KMS-11 (cell line): ENCODE data around the gene CRTC3.

ENCODE experiments used
- H2AFZ ChIP-seq: fragments of 200-600 bp; sonication (generic); 2 replicates; pipeline ENCODE4 v1.6.1; 2016; ENCODE audit warnings: antibody characterized with exemption, mixed run types, low read depth
- H3K27ac ChIP-seq: fragments of 200-600 bp; sonication (generic); 2 replicates; pipeline ENCODE4 v1.6.1; 2016; ENCODE audit warnings: mild to moderate bottlenecking, mixed run types
- H3K27me3 ChIP-seq: fragments of 200-600 bp; sonication (generic); 2 replicates; pipeline ENCODE4 v1.6.1; 2017; ENCODE audit warnings: mild to moderate bottlenecking, low read depth, mixed run types, moderate library complexity; ENCODE audit not compliant: insufficient read depth
- H3K36me3 ChIP-seq: fragments of 200-600 bp; sonication (generic); 2 replicates; pipeline ENCODE4 v1.6.1; 2017; ENCODE audit warnings: mild to moderate bottlenecking, mixed run types; ENCODE audit not compliant: insufficient read depth
- H3K4me1 ChIP-seq: fragments of 200-600 bp; sonication (generic); 2 replicates; pipeline ENCODE4 v1.6.1; 2016; ENCODE audit warnings: mild to moderate bottlenecking, low read depth, mixed run types; ENCODE audit not compliant: poor library complexity, severe bottlenecking
- H3K4me2 ChIP-seq: fragments of 200-600 bp; sonication (generic); 2 replicates; pipeline ENCODE4 v1.7.0; 2016; ENCODE audit warnings: mild to moderate bottlenecking, mixed run types
- H3K4me3 ChIP-seq: fragments of 200-600 bp; sonication (generic); IDR thresholded peaks from 2 replicates; pipeline ENCODE4 v1.6.1; 2017; ENCODE audit warnings: low read depth, low read length, mixed read lengths; ENCODE audit not compliant: insufficient read depth
- H3K79me2 ChIP-seq: fragments of 200-600 bp; sonication (generic); 2 replicates; pipeline ENCODE4 v1.6.1; 2016; ENCODE audit warnings: low read depth, mixed run types; ENCODE audit not compliant: insufficient read depth
- H3K9ac ChIP-seq: fragments of 200-600 bp; sonication (generic); 2 replicates; pipeline ENCODE4 v1.6.1; 2016; ENCODE audit warnings: mild to moderate bottlenecking, mixed run types
- H4K20me1 ChIP-seq: fragments of 200-600 bp; sonication (generic); 2 replicates; pipeline ENCODE4 v1.6.1; 2016; ENCODE audit warnings: mild to moderate bottlenecking, mixed run types; ENCODE audit not compliant: insufficient read depth
- TF ChIP-seq, protein P1 (sequence below): fragments of 200-600 bp; sonication (generic); conservative IDR thresholded peaks from 2 replicates; pipeline ENCODE4 v1.6.1; 2017; ENCODE audit warnings: low read depth, mild to moderate bottlenecking, antibody characterized with exemption, low read length, moderate library complexity, mixed read lengths

The CRTC3 gene

DNA sequence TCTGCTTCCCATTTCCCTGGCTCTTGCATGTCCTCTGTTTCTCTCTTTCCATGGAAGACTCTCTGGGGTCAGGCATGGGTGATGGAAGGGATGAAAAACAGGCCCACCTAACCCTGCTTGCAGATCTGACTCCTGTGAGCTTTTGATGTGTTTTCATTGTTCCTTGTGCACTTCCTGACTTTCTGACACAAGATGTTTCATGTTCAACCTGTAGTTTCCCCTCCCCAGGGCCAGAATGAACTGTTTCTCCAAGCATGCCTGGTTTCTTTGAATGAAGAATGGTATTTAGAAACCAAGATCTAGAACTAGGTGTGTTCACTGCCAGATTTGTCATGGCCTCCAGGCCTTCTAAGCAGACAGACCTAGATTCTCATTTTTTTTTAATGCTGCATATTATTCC, 36.1 kb upstream of the CRTC3 start:
- no peaks in the 10 kb centered on the region for H3K4me1 ChIP-seq
- H4K20me1 ChIP-seq, result no peaks in the 10 kb centered on the region
- no peak overlapping the region for H3K4me2 ChIP-seq
- H3K27ac ChIP-seq, result no peak overlapping the region
- H3K4me3 ChIP-seq, result no peak overlapping the region
- no peak overlapping the region for H3K9ac ChIP-seq
- peaks cover 7% of the 10 kb centered on the region; the same call in 1 of the 2 replicates for H3K36me3 ChIP-seq
- TF ChIP-seq, protein P1, sequence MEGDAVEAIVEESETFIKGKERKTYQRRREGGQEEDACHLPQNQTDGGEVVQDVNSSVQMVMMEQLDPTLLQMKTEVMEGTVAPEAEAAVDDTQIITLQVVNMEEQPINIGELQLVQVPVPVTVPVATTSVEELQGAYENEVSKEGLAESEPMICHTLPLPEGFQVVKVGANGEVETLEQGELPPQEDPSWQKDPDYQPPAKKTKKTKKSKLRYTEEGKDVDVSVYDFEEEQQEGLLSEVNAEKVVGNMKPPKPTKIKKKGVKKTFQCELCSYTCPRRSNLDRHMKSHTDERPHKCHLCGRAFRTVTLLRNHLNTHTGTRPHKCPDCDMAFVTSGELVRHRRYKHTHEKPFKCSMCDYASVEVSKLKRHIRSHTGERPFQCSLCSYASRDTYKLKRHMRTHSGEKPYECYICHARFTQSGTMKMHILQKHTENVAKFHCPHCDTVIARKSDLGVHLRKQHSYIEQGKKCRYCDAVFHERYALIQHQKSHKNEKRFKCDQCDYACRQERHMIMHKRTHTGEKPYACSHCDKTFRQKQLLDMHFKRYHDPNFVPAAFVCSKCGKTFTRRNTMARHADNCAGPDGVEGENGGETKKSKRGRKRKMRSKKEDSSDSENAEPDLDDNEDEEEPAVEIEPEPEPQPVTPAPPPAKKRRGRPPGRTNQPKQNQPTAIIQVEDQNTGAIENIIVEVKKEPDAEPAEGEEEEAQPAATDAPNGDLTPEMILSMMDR, result no peak
- H2AFZ ChIP-seq, result no peak overlapping the region
- H3K27me3 ChIP-seq, result no peaks in the 10 kb centered on the region
- H3K79me2 ChIP-seq, result no peaks in the 10 kb centered on the region

DNA sequence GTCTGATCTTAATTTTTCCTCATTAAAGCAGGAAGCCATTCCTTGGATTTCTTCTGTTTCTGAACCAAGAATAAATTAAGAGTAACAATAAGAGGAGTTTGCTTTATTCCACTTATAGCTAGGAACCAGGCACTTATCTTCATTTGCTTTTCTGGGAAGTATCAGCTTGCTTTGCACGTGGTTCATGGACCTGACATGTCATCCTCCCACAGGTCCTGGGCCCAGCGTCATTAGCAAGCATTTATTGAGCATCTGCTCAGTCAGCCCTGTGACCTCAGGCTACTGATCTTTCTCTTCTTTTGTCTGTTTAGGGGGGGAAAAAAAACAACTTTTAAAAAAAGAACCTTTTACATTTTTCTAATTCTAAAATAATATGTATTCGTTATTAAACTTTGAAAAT, 34.7 kb upstream of the CRTC3 start:
- TF ChIP-seq, protein P1, result no peak

DNA sequence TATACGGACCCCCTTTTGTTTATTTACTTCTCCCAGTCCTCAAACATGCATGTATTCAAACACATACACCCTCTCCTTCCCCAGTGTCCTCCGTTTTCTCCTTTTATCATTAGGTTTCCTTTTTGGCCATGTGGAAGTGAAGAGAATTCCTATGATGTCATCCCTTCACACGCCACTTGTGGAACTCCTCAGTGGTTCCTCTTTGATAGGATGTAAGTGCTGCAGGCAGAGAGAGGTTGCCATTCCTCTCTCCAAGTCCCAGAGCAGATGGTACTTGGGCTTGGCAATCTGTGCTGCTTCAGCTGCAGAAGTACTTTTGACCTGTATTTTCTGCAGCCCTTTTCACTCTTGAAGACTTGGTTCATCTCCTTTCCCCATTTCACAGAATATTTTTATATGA, 32.9 kb upstream of the CRTC3 start:
- Histone ChIP-seq H3K9ac (no peak overlapping the region), H3K27me3 (no peaks in the 10 kb centered on the region)

More for the DNA sequence above, 34.7 kb upstream of the CRTC3 start:
- Histone ChIP-seq H3K9ac (no peak overlapping the region), H3K27me3 (no peaks in the 10 kb centered on the region), H2AFZ (no peak overlapping the region), H4K20me1 (no peaks in the 10 kb centered on the region), H3K4me2 (no peak overlapping the region), H3K36me3 (peaks cover 7% of the 10 kb centered on the region; the same call in 1 of the 2 replicates), H3K27ac (no peak overlapping the region), H3K4me1 (no peaks in the 10 kb centered on the region), H3K79me2 (no peaks in the 10 kb centered on the region), H3K4me3 (no peak overlapping the region)

DNA sequence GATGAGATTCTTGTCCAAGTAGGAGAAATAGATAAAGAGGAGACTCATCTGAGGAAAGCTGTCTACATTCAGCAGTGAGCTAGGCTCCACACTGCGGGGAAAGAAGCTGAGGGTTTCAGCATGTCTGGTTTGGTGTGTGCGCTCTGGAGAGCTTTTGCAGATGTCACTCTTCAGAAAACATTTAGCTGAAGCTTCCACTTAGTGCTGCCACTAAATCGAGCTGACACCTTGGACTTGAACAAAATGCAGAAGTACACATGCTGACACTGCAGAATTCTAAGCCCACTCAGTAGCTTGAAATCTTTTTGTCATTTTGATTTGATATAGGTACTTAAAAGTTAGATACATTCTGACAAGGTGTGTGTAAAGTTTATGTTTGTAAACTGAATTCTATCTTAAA, 32.3 kb upstream of the CRTC3 start:
- Histone ChIP-seq H2AFZ (no peak overlapping the region), H3K27me3 (no peaks in the 10 kb centered on the region), H4K20me1 (no peaks in the 10 kb centered on the region), H3K9ac (no peak overlapping the region), H3K36me3 (peaks cover 7% of the 10 kb centered on the region; the same call in 1 of the 2 replicates), H3K4me2 (no peak overlapping the region), H3K4me1 (no peaks in the 10 kb centered on the region), H3K27ac (no peak overlapping the region), H3K4me3 (no peak overlapping the region), H3K79me2 (no peaks in the 10 kb centered on the region)
- TF ChIP-seq, protein P1, result no peak

More for the DNA sequence above, 32.9 kb upstream of the CRTC3 start:
- no peak overlapping the region for H3K4me3 ChIP-seq
- TF ChIP-seq, protein P1, result no peak
- no peak overlapping the region for H3K4me2 ChIP-seq
- no peaks in the 10 kb centered on the region for H3K79me2 ChIP-seq
- no peaks in the 10 kb centered on the region for H4K20me1 ChIP-seq
- peaks cover 7% of the 10 kb centered on the region; the same call in 1 of the 2 replicates for H3K36me3 ChIP-seq
- H3K4me1 ChIP-seq, result no peaks in the 10 kb centered on the region
- no peak overlapping the region for H2AFZ ChIP-seq
- H3K27ac ChIP-seq, result no peak overlapping the region
